Esophagus squamous epithelium (tissue), 4 donors: ENCODE results near the gene C6orf62.

Experiments
- POLR2A ChIP-seq, 4 donors: fragments of 450-650 bp; IDR thresholded peaks; one replicate each; pipeline ENCODE4 v1.6.1; 2017; ENCODE audit warnings: antibody characterized with exemption in 4 of 4, mild to moderate bottlenecking in 4 of 4, moderate library complexity in 3 of 4
- TF ChIP-seq, protein P1 (sequence below), 6 experiments: fragments of 450-650 bp in 4 of 6; fragments of 200-600 bp in 2 of 6; sonication (generic) in 2 of 6; IDR thresholded peaks; one replicate each; pipeline ENCODE4 v1.5.1; 2016 to 2019; ENCODE audit warnings: antibody characterized with exemption in 6 of 6, mild to moderate bottlenecking in 4 of 6, moderate library complexity in 4 of 6

DNA sequence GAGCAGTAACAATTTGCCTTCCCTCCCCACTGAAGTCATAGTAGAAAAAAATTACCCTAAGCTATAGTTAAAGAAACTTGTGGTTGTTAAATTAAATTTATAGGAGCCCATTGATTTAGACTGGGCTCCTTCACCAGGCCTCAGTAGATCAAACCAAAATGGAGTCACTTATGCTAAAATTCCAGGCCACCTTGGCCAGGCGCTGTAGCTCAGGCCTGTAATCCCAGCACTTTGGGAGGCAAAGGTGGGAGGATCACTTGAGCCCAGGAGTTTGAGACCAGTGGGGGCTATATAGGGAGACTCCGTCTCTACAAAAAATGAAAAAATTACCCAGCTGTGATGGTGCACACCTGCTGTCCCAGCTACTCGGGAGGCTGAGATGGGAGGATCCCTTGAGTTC, 40.8 kb upstream of the C6orf62 start:
- TF ChIP-seq, protein P1, sequence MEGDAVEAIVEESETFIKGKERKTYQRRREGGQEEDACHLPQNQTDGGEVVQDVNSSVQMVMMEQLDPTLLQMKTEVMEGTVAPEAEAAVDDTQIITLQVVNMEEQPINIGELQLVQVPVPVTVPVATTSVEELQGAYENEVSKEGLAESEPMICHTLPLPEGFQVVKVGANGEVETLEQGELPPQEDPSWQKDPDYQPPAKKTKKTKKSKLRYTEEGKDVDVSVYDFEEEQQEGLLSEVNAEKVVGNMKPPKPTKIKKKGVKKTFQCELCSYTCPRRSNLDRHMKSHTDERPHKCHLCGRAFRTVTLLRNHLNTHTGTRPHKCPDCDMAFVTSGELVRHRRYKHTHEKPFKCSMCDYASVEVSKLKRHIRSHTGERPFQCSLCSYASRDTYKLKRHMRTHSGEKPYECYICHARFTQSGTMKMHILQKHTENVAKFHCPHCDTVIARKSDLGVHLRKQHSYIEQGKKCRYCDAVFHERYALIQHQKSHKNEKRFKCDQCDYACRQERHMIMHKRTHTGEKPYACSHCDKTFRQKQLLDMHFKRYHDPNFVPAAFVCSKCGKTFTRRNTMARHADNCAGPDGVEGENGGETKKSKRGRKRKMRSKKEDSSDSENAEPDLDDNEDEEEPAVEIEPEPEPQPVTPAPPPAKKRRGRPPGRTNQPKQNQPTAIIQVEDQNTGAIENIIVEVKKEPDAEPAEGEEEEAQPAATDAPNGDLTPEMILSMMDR (IDR thresholded peaks at IDR 0.05): no peak
- no peak for TF ChIP-seq POLR2A (IDR thresholded peaks at IDR 0.05)
